HEK293 (cell line): ENCODE results near the gene PTCRA.

Experiments
- CTCF ChIP-seq: fragments of 450-650 bp; formaldehyde crosslinking; IDR thresholded peaks from 2 replicates; pipeline ENCODE4 v1.5.1; 2016; ENCODE audit warnings: missing biosample characterization, missing genetic modification characterization
- INSM2 ChIP-seq: fragments of 450-650 bp; formaldehyde crosslinking; IDR thresholded peaks from 2 replicates; pipeline ENCODE4 v1.5.1; 2016; ENCODE audit warnings: missing biosample characterization, missing genetic modification characterization
- REST ChIP-seq: fragments of 450-650 bp; formaldehyde crosslinking; IDR thresholded peaks from 2 replicates; pipeline ENCODE4 v1.5.1; 2016; ENCODE audit warnings: missing biosample characterization, missing genetic modification characterization
- ZNF555 ChIP-seq: fragments of 450-650 bp; formaldehyde crosslinking; conservative IDR thresholded peaks from 2 replicates; pipeline ENCODE4 v1.5.1; 2017; ENCODE audit warnings: missing biosample characterization, mild to moderate bottlenecking, missing genetic modification characterization, inconsistent platforms
- ZNF670 ChIP-seq: fragments of 450-650 bp; formaldehyde crosslinking; IDR thresholded peaks from 2 replicates; pipeline ENCODE4 v1.5.1; 2016; ENCODE audit warnings: missing biosample characterization, missing genetic modification characterization, low read depth

- TF ChIP-seq CTCF (tag by site-specific recombination) (no peak), INSM2 (no peak), REST (tag by site-specific recombination) (no peak), ZNF555 (tag by site-specific recombination) (no peak), ZNF670 (tag by site-specific recombination) (no peak)
These were observed 30.2 kb upstream of the PTCRA start for GRCh38 chr6:42885702-42886101.
